ENCODE measurements around the gene GPC1. TPM values are rescaled to one million over a fixed set of nuclear protein-coding genes. Genes with fewer than 3 reads are reported as not detected.
A peak's percentile ranks its signal among the peaks of the same experiment; 100 is the strongest.

The GPC1 gene
- total RNA-seq, 3 donors from 2014 or later, result 12.4 to 29.2 (median 15.4) TPM

- TF ChIP-seq CTCF (IDR thresholded peaks at IDR 0.05), result no peak
- Histone ChIP-seq H3K4me3 (no peak overlapping the region), H3K36me3 (ENCODE audit: low read depth) (no peaks in the 10 kb centered on the region), H3K4me1 (ENCODE audit: low read depth) (peaks cover 8% of the 10 kb centered on the region), H3K9me3 (no peaks in the 10 kb centered on the region)
- intact Hi-C loops (cut with DNase I, micrococcal nuclease), result no loop called here
- peak in 2 of 3 donors; percentile 6 to 30 for DNase-seq
- ATAC-seq, result no peak
These were observed 19.8 kb downstream of the GPC1 start for GRCh38 chr2:240455272-240455646.

GRCh38 chr2:240455647-240456446, 20.4 kb downstream of the GPC1 start:
- ATAC-seq (peak; percentile 3), DNase-seq (peak in 2 of 3 donors; percentile 32 to 43)
- Histone ChIP-seq H3K4me3 (no peak overlapping the region), H3K4me1 (ENCODE audit: low read depth) (peaks cover 8% of the 10 kb centered on the region), H3K9me3 (no peaks in the 10 kb centered on the region), H3K36me3 (ENCODE audit: low read depth) (no peaks in the 10 kb centered on the region)
- intact Hi-C loops (cut with DNase I, micrococcal nuclease), result no loop called here
- no peak for TF ChIP-seq CTCF (IDR thresholded peaks at IDR 0.05)

GRCh38 chr2:240456447-240457222, 21.2 kb downstream of the GPC1 start:
- Histone ChIP-seq H3K36me3 (ENCODE audit: low read depth) (no peaks in the 10 kb centered on the region), H3K4me1 (ENCODE audit: low read depth) (peaks cover 8% of the 10 kb centered on the region), H3K9me3 (no peaks in the 10 kb centered on the region), H3K4me3 (no peak overlapping the region)
- intact Hi-C loops (cut with DNase I, micrococcal nuclease), result no loop called here
- TF ChIP-seq CTCF (IDR thresholded peaks at IDR 0.05), result no peak
- ATAC-seq, result peak; percentile 18
- DNase-seq, result peak in 2 of 3 donors; percentile 31 to 42

GRCh38 chr2:240457223-240458043, 22.0 kb downstream of the GPC1 start:
- intact Hi-C loops (cut with DNase I, micrococcal nuclease), result no loop called here
- Histone ChIP-seq H3K4me1 (ENCODE audit: low read depth) (peaks cover 8% of the 10 kb centered on the region), H3K4me3 (no peak overlapping the region), H3K36me3 (ENCODE audit: low read depth) (no peaks in the 10 kb centered on the region), H3K9me3 (no peaks in the 10 kb centered on the region)
- ATAC-seq (peak; percentile 25), DNase-seq (peak in 2 of 3 donors; percentile 34 to 42)
- no peak for TF ChIP-seq CTCF (IDR thresholded peaks at IDR 0.05)

All from mucosa of descending colon (tissue), 3 donors.